Measurements from ENCODE around the gene ATP5PB.

The ATP5PB gene

DNA sequence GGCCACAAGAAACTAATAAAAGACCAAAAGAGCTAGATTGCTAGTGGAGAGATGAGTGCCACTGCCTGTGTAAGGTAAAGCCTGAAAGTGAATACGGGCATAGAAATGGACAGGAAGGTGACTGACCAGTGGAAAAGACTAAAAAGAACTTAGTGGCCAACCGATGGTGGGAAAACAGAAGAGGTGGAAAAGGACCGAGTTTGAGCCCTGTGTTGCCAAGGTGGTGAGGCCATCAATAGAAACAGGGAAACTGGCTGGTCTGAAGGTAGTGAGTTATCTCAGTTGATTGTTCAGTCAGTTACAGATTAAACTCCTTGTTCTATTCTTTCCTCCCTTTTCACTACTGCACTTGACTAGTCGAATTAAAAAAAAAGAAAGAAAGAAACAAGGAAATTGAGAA is 2.7 kb upstream of the ATP5PB start:
- no peak overlapping the region for H3K4me3 ChIP-seq (ENCODE audit: low read depth, low read length)

GRCh38 chr1:111446967-111447892 is 2.0 kb upstream of the ATP5PB start:
- peak; percentile 14 for DNase-seq (ENCODE audit: low read depth)
- peak overlapping the region; percentile 85 for H3K4me3 ChIP-seq (ENCODE audit: low read depth, low read length)
- TF ChIP-seq CTCF (IDR thresholded peaks at IDR 0.05; ENCODE audit: insufficient read depth, low read depth, low read length, missing control alignments): no peak

More for the DNA sequence above, 2.7 kb upstream of the ATP5PB start:
- TF ChIP-seq CTCF (IDR thresholded peaks at IDR 0.05; ENCODE audit: insufficient read depth, low read depth, low read length, missing control alignments): no peak
- DNase-seq (ENCODE audit: low read depth): no peak

DNA sequence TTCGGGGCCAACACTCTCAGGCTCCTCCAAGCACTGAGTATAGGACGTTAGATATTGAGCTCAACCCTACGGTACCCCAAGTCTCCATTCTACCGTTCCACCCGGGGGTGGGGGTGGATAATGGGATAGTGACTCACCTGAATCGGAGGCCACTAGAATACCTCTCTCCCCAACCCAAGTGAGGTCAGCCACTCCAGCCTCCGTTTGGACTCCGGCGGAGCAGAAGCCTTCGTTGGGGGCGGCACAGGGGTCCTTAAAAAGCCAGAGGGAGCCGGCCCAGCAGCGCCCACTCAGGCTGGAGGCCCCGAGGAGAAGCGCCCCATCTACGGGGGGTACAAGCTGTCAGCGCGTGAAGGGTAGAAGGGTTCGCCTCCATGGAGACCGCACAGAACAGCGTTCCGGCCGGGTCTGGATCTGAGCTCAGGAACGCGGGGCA is 764 bp upstream of the ATP5PB start:
- TF ChIP-seq CTCF (IDR thresholded peaks at IDR 0.05; ENCODE audit: insufficient read depth, low read depth, low read length, missing control alignments): no peak
- peak overlapping the region; percentile 85 for H3K4me3 ChIP-seq (ENCODE audit: low read depth, low read length)
- no peak for DNase-seq (ENCODE audit: low read depth)

GRCh38 chr1:111449703-111450017 is 396 bp downstream of the ATP5PB start:
- H3K4me3 ChIP-seq (ENCODE audit: low read depth, low read length): peak overlapping the region; percentile 85
- no peak for TF ChIP-seq CTCF (IDR thresholded peaks at IDR 0.05; ENCODE audit: insufficient read depth, low read depth, low read length, missing control alignments)
- no peak for DNase-seq (ENCODE audit: low read depth)

- DNase-seq (ENCODE audit: low read depth): no peak
- no peak for TF ChIP-seq CTCF (IDR thresholded peaks at IDR 0.05; ENCODE audit: insufficient read depth, low read depth, low read length, missing control alignments)
- H3K4me3 ChIP-seq (ENCODE audit: low read depth, low read length): peak overlapping the region; percentile 85
Observed at GRCh38 chr1:111450185-111450584, 921 bp downstream of the ATP5PB start.

GRCh38 chr1:111452581-111452980 is 3.3 kb downstream of the ATP5PB start:
- no peak overlapping the region for H3K4me3 ChIP-seq (ENCODE audit: low read depth, low read length)
- no peak for TF ChIP-seq CTCF (IDR thresholded peaks at IDR 0.05; ENCODE audit: insufficient read depth, low read depth, low read length, missing control alignments)
- DNase-seq (ENCODE audit: low read depth): no peak

- H3K4me3 ChIP-seq (ENCODE audit: low read depth, low read length): no peak overlapping the region
- DNase-seq (ENCODE audit: low read depth): no peak
- no peak for TF ChIP-seq CTCF (IDR thresholded peaks at IDR 0.05; ENCODE audit: insufficient read depth, low read depth, low read length, missing control alignments)
Observed at GRCh38 chr1:111453706-111454105, 4.4 kb downstream of the ATP5PB start.
